Measurements from ENCODE around the gene GRP. TPM values are rescaled to one million over a fixed set of nuclear protein-coding genes. Genes with fewer than 3 reads are reported as not detected.

Gene GRP
- total RNA-seq, 1 donor from 2014 or later, result not detected

- H3K4me3 ChIP-seq, result peak overlapping the region; percentile 54
- H3K9me3 ChIP-seq (replicated peaks), result no peaks in the 10 kb centered on the region
- no peaks in the 10 kb centered on the region for H3K36me3 ChIP-seq
- intact Hi-C loops (cut with micrococcal nuclease), result no loop called here
- H3K4me1 ChIP-seq, result peaks cover 40% of the 10 kb centered on the region
- TF ChIP-seq CTCF (IDR thresholded peaks at IDR 0.05; ENCODE audit: borderline replicate concordance), result no peak
- H3K27ac ChIP-seq (replicated peaks), result no peak overlapping the region
- H3K27me3 ChIP-seq (ENCODE audit: low read depth), result no peaks in the 10 kb centered on the region
- DNase-seq, result no peak
These were observed 51.8 kb downstream of the GRP start for GRCh38 chr18:59271606-59272220.

GRCh38 chr18:59272221-59272888 is 52.4 kb downstream of the GRP start:
- Histone ChIP-seq H3K9me3 (replicated peaks) (no peaks in the 10 kb centered on the region), H3K27ac (replicated peaks) (no peak overlapping the region), H3K4me3 (peak overlapping the region; percentile 54), H3K27me3 (ENCODE audit: low read depth) (no peaks in the 10 kb centered on the region), H3K4me1 (peaks cover 39% of the 10 kb centered on the region), H3K36me3 (no peaks in the 10 kb centered on the region)
- no peak for DNase-seq
- intact Hi-C loops (cut with micrococcal nuclease), result no loop called here
- no peak for TF ChIP-seq CTCF (IDR thresholded peaks at IDR 0.05; ENCODE audit: borderline replicate concordance)

GRCh38 chr18:59272891-59273758 is 53.2 kb downstream of the GRP start, which contains the start of gene RAX:
RAX (minus strand) TSS chr18:59273454; CDS start chr18:59273206, 248 bp downstream.
- Histone ChIP-seq H3K36me3 (no peaks in the 10 kb centered on the region), H3K4me1 (peaks cover 32% of the 10 kb centered on the region), H3K4me3 (peak within 1 kb of the TSS; percentile 54), H3K27me3 (ENCODE audit: low read depth) (no peaks in the 10 kb centered on the region), H3K9me3 (replicated peaks) (no peaks in the 10 kb centered on the region), H3K27ac (replicated peaks) (no peak within 1 kb of the TSS)
- DNase-seq, result no peak
- TF ChIP-seq CTCF (IDR thresholded peaks at IDR 0.05; ENCODE audit: borderline replicate concordance), result no peak
- intact Hi-C loops (cut with micrococcal nuclease), result no loop called here

GRCh38 chr18:59273759-59274532 is 54.0 kb downstream of the GRP start:
- DNase-seq, result no peak
- no peak for TF ChIP-seq CTCF (IDR thresholded peaks at IDR 0.05; ENCODE audit: borderline replicate concordance)
- intact Hi-C loops (cut with micrococcal nuclease), result no loop called here
- no peaks in the 10 kb centered on the region for H3K36me3 ChIP-seq
- peaks cover 23% of the 10 kb centered on the region for H3K4me1 ChIP-seq
- no peak overlapping the region for H3K27ac ChIP-seq (replicated peaks)
- no peaks in the 10 kb centered on the region for H3K9me3 ChIP-seq (replicated peaks)
- H3K4me3 ChIP-seq, result peak overlapping the region; percentile 54
- H3K27me3 ChIP-seq (ENCODE audit: low read depth), result no peaks in the 10 kb centered on the region

- Histone ChIP-seq H3K36me3 (no peaks in the 10 kb centered on the region), H3K9me3 (replicated peaks) (no peaks in the 10 kb centered on the region), H3K27ac (replicated peaks) (no peak overlapping the region), H3K4me3 (no peak overlapping the region), H3K27me3 (ENCODE audit: low read depth) (no peaks in the 10 kb centered on the region), H3K4me1 (peaks cover 22% of the 10 kb centered on the region)
- TF ChIP-seq CTCF (IDR thresholded peaks at IDR 0.05; ENCODE audit: borderline replicate concordance), result no peak
- DNase-seq, result no peak
- intact Hi-C loops (cut with micrococcal nuclease), result no loop called here
These were observed 54.6 kb downstream of the GRP start for GRCh38 chr18:59274533-59274928.
